Renal pelvis (tissue), 12 donors: ENCODE results near the gene DYNLT2. TPM values are rescaled to one million over a fixed set of nuclear protein-coding genes. Genes with fewer than 3 reads are reported as not detected.

ENCODE experiments used
- DNase-seq: peaks from one replicate; pipeline ENCODE4 v3.0.0-alpha.2; 2013
- long read RNA-seq, 16 experiments: transcript quantifications; one replicate each; lab custom pipeline, GENCODE V29; 2026
- polyA plus RNA-seq, 3 donors: library from polyadenylated mRNA; unstranded; fragments of 120-200 nt; gene quantifications; one replicate each; pipeline ENCODE4 v1.2.1, GENCODE V29; 2013; ENCODE audit not compliant: insufficient read length in 3 of 3

Gene DYNLT2, protein sequence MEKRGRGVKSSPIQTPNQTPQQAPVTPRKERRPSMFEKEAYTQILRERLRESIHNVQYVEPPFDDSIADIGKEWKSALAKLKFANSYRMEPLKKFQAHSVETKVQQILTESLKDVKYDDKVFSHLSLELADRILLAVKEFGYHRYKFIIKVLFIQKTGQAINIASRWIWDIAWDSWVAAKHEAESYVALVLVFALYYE
- polyA plus RNA-seq: 1 to 10 TPM; 6.7 to 9.7 (median 9.7) TPM
- long read RNA-seq, donor 1, transcript TCTE3-202 (1 exons, 2,078 nt): major isoform, 20 of 20 reads
- long read RNA-seq, donor 1, partial matches to known transcripts: 0 of 20 reads
- long read RNA-seq, donor 1, other reads (novel, unspliced or antisense): 0 of 20 reads
- long read RNA-seq, donor 2, transcript TCTE3-202 (1 exons, 2,078 nt): major isoform, 18 of 18 reads
- long read RNA-seq, donor 2, partial matches to known transcripts: 0 of 18 reads
- long read RNA-seq, donor 2, other reads (novel, unspliced or antisense): 0 of 18 reads
- long read RNA-seq, donor 3, transcript TCTE3-202 (1 exons, 2,078 nt): major isoform, 14 of 14 reads
- long read RNA-seq, donor 3, partial matches to known transcripts: 0 of 14 reads
- long read RNA-seq, donor 3, other reads (novel, unspliced or antisense): 0 of 14 reads
- long read RNA-seq, donor 4, transcript TCTE3-202 (1 exons, 2,078 nt): major isoform, 22 of 22 reads
- long read RNA-seq, donor 4, partial matches to known transcripts: 0 of 22 reads
- long read RNA-seq, donor 4, other reads (novel, unspliced or antisense): 0 of 22 reads
- long read RNA-seq, donor 5, partial matches to known transcripts: 0 of 2 reads
- long read RNA-seq, donor 5, other reads (novel, unspliced or antisense): 0 of 2 reads
- long read RNA-seq, donor 6, transcript TCTE3-202 (1 exons, 2,078 nt): major isoform, 17 of 17 reads
- long read RNA-seq, donor 6, partial matches to known transcripts: 0 of 17 reads
- long read RNA-seq, donor 6, other reads (novel, unspliced or antisense): 0 of 17 reads
- long read RNA-seq, donor 7, transcript TCTE3-202 (1 exons, 2,078 nt): major isoform, 16 of 35 reads
- long read RNA-seq, donor 7, partial matches to known transcripts: 19 of 35 reads
- long read RNA-seq, donor 7, other reads (novel, unspliced or antisense): 0 of 35 reads
- long read RNA-seq, donor 8, partial matches to known transcripts: 0 of 3 reads
- long read RNA-seq, donor 8, other reads (novel, unspliced or antisense): 0 of 3 reads
- long read RNA-seq, donor 9, transcript TCTE3-202 (1 exons, 2,078 nt): major isoform, 19 of 34 reads
- long read RNA-seq, donor 9, partial matches to known transcripts: 15 of 34 reads
- long read RNA-seq, donor 9, other reads (novel, unspliced or antisense): 0 of 34 reads
- long read RNA-seq, donor 10, transcript TCTE3-202 (1 exons, 2,078 nt): major isoform, 21 of 60 reads
- long read RNA-seq, donor 10, partial matches to known transcripts: 39 of 60 reads
- long read RNA-seq, donor 10, other reads (novel, unspliced or antisense): 0 of 60 reads
- long read RNA-seq, donor 11, transcript TCTE3-202 (1 exons, 2,078 nt): major isoform, 8 of 8 reads
- long read RNA-seq, donor 11, partial matches to known transcripts: 0 of 8 reads
- long read RNA-seq, donor 11, other reads (novel, unspliced or antisense): 0 of 8 reads
- long read RNA-seq, donor 12, transcript TCTE3-202 (1 exons, 2,078 nt): major isoform, 21 of 21 reads
- long read RNA-seq, donor 12, partial matches to known transcripts: 0 of 21 reads
- long read RNA-seq, donor 12, other reads (novel, unspliced or antisense): 0 of 21 reads
- long read RNA-seq, donor 13, transcript TCTE3-202 (1 exons, 2,078 nt): major isoform, 15 of 15 reads
- long read RNA-seq, donor 13, partial matches to known transcripts: 0 of 15 reads
- long read RNA-seq, donor 13, other reads (novel, unspliced or antisense): 0 of 15 reads
- long read RNA-seq, donor 14, transcript TCTE3-202 (1 exons, 2,078 nt): major isoform, 14 of 14 reads
- long read RNA-seq, donor 14, partial matches to known transcripts: 0 of 14 reads
- long read RNA-seq, donor 14, other reads (novel, unspliced or antisense): 0 of 14 reads
- long read RNA-seq, donor 15, transcript TCTE3-202 (1 exons, 2,078 nt): major isoform, 18 of 18 reads
- long read RNA-seq, donor 15, partial matches to known transcripts: 0 of 18 reads
- long read RNA-seq, donor 15, other reads (novel, unspliced or antisense): 0 of 18 reads
- long read RNA-seq, donor 16, transcript TCTE3-202 (1 exons, 2,078 nt): major isoform, 16 of 16 reads
- long read RNA-seq, donor 16, partial matches to known transcripts: 0 of 16 reads
- long read RNA-seq, donor 16, other reads (novel, unspliced or antisense): 0 of 16 reads

DNA sequence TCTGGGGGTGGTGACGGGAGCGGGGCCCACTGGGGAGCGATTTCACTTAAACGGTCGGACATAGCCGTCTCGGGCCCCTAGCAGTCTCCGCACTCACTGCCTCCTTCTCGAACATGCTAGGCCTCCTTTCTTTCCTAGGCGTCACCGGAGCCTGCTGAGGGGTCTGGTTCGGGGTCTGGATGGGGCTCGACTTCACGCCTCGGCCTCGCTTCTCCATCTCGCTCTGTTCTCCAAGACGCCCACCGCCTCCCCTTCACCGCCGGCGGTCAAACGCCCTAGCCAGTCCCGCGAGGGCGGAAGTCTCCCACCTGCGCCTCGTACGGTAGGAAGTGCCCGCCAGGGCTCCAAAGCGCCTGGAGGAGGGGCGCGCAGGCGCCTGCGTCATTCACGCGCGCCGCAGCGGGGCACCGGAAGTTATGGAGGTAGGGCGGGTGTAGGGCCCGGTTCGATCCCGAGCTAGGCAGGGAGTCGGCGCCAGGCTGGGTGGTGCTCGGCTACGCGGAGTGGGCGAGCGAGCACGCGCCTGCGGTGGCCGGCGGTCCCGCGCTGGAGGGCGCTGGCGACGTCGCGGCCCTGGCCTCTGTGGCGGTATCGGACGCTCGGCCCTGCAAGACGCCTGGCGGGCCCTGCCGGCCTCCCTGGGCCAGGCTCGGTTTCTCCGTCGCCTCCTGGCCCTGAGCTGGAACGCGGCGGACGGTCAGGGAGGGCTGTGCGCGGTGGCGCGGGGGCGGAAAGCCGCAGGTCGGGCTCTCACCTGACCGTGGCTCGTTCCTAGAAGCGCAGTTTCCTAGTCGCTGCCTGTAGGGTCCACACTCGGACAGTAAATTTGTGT is at the start of gene DYNLT2, which contains the start of gene ERMARD:
Gene DYNLT2, minus strand, starts transcription at position 331 of the 832 bp plus-strand sequence. Its CDS starts 114 bp downstream, at position 217.
Gene ERMARD, plus strand, starts transcription at position 381 of the 832 bp plus-strand sequence. Its CDS starts 36 bp downstream, at position 417.
- peak; percentile 95 for DNase-seq

DNA sequence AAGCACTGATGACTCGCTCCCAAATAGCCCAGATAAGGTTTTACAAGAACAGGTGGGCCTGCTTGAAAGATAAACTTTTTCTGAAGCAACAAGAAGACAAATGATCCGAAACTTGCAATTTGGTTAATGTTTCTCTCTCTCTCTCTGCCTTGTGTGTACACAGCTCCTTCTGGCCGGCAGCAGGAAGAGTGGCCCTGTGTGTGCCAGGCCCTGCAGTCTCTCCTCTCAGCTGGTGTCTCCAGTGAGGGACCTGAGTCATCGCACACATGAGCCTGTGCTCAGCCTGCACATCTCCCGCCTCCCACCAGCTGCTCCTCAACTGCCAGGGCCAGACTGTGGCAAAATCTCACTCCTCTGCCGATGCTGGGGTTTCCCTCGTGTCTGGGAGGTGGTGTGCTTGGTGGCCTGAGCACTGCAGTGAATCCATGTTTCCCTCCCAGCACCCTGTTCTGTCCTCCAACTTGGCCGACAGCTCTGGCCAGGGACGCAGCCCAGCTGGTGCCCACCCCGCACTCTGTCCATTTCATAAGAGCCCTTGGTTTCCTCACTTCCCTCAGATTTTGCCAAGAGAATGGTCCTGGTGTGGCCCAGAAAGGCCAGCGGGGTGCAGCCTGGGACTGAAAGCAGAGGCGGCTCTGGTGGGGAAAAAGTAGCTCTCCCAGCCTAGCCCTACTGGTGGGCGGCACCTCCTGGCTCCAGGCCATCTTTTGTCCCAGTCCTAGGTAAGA is 49.5 kb upstream of the DYNLT2 start:
- peak; percentile 31 for DNase-seq

DNA sequence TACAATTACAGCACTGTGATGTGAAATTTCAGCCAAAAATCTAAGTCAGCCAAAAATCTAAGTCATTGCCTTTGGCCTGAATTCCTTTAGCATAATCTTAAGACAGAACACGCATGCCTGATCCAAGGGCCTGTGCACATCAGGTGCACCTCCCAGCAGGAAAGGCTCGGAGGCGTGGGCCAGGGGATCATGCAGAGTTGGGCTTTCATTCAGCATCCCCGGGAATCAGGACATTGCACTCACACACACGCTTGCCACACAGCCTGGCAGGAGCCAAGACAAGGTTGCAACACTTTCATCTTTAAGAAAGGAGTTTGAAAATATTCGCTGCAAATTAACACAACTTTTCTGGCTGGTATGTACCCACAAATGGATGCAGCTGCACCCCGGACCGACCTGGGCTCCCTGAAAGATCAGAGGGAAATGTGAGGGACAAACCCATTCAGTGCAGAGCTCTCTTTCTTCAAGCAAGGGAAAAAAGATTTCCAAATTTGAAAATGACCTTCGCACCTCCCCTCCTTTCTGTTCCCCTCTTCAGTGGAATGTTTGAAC is 48.8 kb upstream of the DYNLT2 start:
- no peak for DNase-seq

DNA sequence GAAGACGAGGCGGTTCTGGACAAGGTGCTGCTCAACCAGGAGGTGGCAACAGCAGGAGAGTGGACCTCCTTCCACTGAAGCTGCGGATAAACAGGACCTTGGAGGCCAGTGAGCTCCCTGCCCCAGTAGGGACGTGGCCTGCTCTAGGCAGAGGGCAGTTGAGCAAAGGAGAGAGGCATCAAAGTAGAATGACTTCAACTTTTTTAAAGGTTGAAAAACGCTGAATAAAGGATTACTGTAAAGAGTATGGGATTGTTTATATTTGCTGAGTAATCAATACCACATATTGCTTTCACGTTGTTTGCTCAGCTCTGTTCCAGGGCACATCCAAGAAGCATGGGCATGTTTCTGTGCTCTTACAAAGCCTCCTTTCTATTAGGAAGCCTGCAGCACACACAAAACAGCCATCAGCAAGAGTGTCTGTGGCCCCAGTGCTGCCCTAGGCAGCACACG is 48.1 kb upstream of the DYNLT2 start:
- no peak for DNase-seq

DNA sequence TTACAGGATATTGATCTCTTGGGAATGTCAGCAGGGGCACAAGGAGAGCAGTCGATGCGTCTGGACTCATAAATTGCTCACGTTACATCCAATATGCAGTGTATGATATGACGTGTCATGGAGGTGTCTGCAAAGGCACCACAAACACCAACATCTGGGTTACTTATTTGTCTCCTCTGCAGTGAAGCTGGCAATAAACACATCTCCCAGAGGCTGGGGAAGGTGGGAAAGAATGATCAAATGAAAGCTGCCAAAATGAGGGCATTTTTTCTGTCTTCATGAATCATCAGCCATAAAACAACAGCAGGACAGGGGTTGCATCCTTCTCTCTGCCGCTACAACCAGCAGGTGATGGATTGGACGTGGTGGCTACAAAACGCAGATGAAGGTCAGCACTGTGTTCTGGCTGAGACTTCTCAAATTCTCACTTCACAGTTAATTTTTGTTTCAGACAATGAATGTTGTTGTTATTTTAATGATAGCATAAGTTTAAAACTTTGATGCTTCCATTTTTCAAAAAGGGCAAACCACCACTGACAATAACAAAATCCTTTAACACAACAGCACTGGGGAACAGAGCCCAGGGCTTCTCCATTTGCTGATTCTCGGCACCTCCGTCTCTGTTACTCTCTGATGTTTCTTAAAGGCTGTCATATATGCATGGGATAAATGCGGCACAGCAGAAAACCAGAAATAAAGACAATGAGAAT is 47.5 kb upstream of the DYNLT2 start:
- DNase-seq: no peak

DNA sequence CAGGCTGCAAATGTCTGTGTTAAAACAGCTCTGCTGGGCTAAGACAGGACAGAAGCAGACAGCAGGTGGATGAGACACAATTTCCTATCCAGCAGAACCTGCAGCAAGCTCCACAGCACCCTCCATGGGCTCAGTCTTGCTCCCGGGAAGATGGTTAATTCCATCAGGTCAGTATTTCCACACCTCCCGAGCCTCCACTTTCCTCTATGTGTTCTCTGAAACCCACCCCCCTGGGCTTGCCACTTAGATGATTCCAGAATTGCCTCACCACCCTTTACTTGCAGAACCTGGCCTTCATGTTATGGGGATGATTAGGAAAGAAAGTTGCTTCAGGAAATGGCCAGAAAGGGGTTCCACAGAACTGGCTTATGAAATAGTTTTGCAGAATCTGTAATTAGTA is 43.8 kb upstream of the DYNLT2 start:
- DNase-seq: no peak

DNA sequence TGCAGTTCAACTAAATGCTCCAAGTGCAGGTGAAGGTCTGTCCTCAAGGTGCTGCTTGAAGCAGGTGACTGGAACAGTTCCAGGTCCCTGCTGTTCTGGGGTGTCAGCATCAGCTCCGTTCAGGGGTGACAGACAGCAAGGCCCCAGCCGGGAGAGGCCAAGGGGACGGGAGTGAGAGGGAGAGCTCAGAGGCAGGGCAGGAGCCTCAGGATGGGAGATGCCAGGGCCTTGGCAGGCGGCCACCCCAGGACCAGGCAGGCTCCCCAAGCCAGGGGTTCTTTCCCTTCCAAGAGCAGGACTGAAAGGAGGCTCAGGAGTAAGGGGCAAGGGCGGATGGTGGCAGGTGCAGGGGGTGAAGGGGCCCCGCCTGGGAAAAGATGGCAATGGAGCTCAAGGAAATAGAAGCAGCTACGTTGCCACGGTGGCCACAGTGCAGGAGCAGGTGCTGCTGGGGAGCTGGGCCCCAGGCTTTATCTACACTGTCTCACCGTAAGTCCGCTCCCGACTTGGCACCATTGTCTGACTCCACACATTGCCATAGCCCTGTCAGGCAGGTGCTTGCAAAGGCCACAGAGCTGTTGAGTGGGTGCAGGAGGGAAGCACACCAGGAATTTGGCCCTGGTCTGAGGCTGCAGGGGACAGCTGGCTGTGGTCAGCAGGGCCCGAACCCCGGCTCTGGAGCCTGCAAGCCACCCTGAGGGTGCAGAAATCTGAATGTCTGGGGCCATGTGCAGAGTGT is 43.1 kb upstream of the DYNLT2 start:
- no peak for DNase-seq

DNA sequence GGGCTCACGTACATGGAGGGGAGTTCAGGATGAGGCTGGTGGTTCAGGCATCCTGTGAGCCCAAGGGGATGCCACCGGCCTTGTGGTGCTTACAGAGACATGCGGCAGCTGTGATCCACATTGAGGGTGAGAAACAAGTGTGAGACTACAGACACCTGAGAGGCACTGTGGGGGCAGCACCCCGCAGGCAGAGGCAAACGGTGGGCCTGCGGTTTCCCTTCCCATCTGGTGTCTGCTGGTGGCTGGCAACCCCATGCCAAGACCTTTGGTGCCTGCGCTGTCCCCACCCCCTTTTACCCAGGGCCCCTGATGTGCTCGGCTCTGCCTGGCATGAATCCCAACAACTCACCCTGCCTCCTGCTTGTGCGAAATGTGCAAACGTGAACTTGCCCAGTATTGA is 42.0 kb upstream of the DYNLT2 start:
- DNase-seq: no peak

DNA sequence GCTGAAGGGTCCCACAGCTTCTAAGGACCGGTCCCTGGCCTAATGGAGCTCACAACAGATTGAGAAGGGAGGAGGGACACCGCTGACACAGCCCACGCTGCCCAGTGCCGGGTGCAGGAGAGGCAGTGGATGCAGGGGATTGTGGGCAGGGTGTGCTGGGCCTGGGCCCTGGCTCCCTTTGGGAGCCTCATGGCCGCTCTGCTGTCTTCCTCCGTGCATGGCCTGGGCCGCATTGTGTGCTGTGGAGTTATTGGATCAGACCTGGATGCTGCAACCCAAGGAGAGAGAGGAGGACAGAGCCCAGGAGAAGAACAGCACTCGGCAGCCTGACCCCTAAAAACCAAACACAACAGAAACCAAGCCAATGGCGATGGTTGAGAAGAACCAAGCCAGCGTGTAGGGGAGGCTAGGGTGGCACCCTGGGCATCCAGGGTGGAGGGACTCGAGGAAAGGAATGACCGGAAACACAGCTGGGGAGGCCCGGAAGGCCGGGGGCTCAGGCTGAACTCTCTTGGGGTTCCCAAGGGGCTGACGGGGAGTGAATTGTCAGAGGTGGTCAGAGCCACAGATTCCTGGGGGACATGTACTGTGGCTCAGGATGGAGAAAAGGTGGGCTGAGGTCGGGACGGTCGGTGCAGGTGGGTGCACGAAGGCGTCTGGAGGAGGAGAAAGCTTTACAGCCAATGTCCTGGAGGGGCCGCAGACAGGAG is 41.1 kb upstream of the DYNLT2 start:
- DNase-seq: no peak

DNA sequence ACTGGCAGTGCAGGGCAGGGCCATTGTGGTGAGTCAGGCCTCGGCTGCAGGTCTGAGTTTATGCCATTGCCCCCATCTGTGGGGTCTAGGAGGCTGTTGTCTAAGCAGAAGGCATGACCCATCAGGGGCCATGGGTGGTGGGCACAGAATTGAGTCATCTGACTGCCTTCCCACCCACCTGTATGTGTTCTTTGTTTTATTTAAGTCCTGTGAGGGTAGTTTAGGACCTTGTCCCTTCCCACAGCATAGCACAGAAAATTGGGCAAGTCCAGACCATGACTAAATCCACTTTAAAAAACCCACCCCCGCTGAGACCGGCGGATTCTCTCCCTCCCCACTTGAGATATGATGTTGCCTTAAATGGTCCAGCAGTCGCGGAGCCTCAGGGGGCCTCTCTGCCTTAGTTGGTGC is 40.4 kb upstream of the DYNLT2 start:
- no peak for DNase-seq

DNA sequence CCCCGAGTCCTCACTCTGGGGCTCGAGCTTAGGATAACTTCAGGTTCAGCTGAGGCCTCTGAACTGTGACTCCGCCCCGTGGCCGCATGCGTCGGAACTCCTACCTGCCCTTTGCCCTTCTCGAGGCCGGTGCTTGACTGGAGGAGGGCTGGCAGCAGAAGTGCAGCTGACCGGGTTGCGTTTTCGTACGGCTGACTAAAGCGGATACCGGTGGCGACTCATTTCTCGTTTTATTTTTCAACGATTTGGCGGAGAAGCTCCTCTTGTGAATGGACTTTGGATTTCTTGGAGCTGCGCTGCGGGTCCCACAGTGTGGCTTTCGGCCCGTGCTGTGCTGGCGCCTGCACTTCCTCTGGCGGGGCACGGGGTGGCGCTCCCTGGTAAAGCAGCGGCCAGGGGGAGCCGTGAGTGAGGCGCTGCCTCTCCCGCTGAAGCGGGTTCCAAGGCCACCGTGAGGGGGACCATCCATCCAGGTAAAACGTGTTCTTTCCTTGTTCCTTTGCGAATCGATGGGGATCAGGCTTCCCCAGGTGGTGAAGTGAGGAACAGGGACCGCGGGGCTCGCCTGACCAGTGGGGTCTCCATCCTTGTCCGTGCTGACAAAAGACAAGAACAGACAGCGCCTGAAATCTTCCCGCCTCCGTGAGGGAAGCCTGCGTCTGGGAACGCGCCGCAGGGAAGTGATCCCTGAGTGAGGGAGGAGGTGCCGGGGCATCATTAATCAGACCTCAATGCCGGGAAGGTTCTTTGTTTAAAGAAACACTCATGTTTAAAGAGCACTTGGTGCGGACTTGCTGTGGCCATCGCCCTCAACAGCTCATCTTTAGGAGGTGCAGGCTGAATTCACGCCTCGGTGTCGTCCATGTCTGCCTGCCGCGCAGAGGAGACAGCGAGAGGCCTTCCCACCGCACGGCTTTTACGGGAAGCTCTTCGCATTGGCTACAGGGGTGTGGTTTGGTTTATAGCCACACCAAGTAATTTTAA is 38.9 kb upstream of the DYNLT2 start:
- peak; percentile 73 for DNase-seq

DNA sequence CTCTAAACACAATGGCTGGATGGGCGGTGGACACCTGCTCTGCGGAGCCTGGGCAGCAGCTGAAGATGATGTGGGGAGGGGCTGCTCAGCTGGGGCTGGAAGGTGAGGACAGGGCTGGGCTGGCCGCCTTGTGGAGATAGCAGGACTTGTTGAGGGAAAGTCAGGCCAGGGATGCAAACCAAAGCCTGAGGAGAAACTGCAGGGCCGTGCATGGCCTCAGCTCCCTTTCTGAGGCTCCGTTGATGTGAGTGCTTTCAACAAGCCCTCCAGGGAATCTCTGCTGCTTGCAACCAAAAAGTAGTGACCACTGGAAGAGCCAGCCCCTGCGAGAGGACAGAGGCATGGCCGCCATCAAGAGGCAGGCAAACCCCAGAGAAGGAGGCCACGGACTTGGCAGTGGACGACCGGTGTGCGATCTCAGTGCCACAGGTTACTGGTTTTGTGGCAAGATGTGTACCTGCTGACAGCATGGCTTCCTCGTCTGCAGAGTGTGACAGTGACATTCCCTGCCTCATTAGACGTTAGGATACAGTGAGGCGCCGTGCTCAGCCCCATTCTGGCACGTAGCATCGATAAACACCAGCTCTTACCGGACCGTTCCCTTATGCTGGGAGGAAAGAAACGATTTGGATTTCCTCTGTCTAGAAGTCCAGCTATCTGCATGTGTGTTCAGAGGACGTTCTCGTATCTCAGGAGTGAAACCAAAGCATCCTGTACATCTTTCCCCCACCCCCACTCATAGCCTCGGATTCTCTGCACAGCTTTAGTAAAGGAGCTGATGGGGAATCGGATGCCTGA is 38.0 kb upstream of the DYNLT2 start:
- DNase-seq: no peak

DNA sequence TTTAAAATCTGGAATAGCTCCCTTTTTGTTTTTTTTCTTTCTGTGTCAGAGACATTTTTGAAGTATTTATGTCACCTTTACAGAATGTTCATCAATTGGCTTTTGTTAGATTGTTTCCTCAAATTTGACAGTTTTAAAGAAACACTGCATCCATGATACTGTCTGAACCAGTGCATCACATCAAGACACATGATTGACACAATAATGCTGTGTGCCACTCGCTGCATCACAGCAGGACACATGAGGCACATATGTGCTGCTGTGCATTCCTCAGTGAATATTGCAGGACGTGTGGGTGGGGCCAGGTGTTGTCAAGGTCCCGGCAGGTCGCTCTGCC is 37.4 kb upstream of the DYNLT2 start:
- no peak for DNase-seq
